A549 (cell line): ENCODE measurements around the gene ZFPM1. TPM values are rescaled to one million over a fixed set of nuclear protein-coding genes. Genes with fewer than 3 reads are reported as not detected.
"Not testable (repeated sequence)": the region's sequence is repeated elsewhere in the genome, so short reads cannot be mapped to it uniquely, and the experiment has no call there.

ENCODE experiments used
- ATAC-seq, 2 experiments: fragments of 200-7000 bp in 1 of 2; fragments of >200 bp in 1 of 2; cut with Nextera tagmentation in 1 of 2; cut with Tn5 transposase in 1 of 2; 3 replicates each; pipeline versions ENCODE4 v1.8.0 to v1.9.1; 2018 to 2020; ENCODE audit warnings: mild to moderate bottlenecking in 1 of 2, moderate library complexity in 1 of 2
- CTCF ChIA-PET: fragments of 300-600 bp; sonication (Branson Sonifier 250); formaldehyde crosslinking; extraction: SDS; loops from one replicate; lab custom pipeline; 2021; ENCODE audit warnings: antibody characterized with exemption, inconsistent platforms; lab: Yijun Ruan, JAX
- POLR2A ChIA-PET: fragments of 350-600 bp; formaldehyde crosslinking; extraction: SDS; loops from one replicate; lab custom pipeline; 2021; ENCODE audit warnings: antibody characterized with exemption, inconsistent platforms; lab: Yijun Ruan, JAX
- DNase-seq, 2 experiments: peaks; one replicate each; pipeline versions ENCODE4 v3.0.0 to v3.0.0-alpha.2; 2011 to 2016; ENCODE audit warnings: low read depth in 1 of 2, low spot score in 1 of 2
- FAIRE-seq: peaks from 2 replicates; lab custom pipeline; 2011; peaks lifted over from hg19 to GRCh38; lab: Jason Lieb, UNC
- H3K27ac ChIP-seq, 2 experiments: fragments of >200 bp; sonication (Bioruptor Twin); formaldehyde crosslinking; 3 replicates each; pipeline ENCODE4 v1.5.1; 2016 to 2017
- H3K4me1 ChIP-seq: fragments of >200 bp; sonication (Bioruptor Twin); formaldehyde crosslinking; 3 replicates; pipeline ENCODE4 v1.6.1; 2016
- H3K4me2 ChIP-seq: fragments of >200 bp; sonication (Bioruptor Twin); formaldehyde crosslinking; 3 replicates; pipeline ENCODE4 v1.6.1; 2016
- H3K4me3 ChIP-seq: fragments of >200 bp; sonication (Bioruptor Twin); formaldehyde crosslinking; 3 replicates; pipeline ENCODE4 v1.5.1; 2016
- H3K9me3 ChIP-seq: fragments of >200 bp; sonication (Bioruptor Twin); formaldehyde crosslinking; 3 replicates; pipeline ENCODE4 v1.6.1; 2016
- ATOH8 ChIP-seq: fragments of 250-450 bp; sonication (Bioruptor Pico); IDR thresholded peaks from 2 replicates; pipeline ENCODE4 v1.5.0; 2020; ENCODE audit warnings: low read depth, mild to moderate bottlenecking, moderate library complexity
- CHD4 ChIP-seq: fragments of 200-600 bp; sonication (generic); IDR thresholded peaks from 2 replicates; pipeline ENCODE4 v1.6.1; 2016; ENCODE audit warnings: antibody characterized with exemption, mild to moderate bottlenecking, borderline replicate concordance
- E2F6 ChIP-seq: IDR thresholded peaks from 2 replicates; pipeline ENCODE4 v1.6.1; 2012; ENCODE audit warnings: low read depth, borderline replicate concordance
- EHF ChIP-seq: fragments of 250-450 bp; sonication (Bioruptor Pico); IDR thresholded peaks from 2 replicates; pipeline ENCODE4 v1.5.0; 2020; ENCODE audit warnings: mild to moderate bottlenecking
- EHMT2 ChIP-seq: fragments of 200-600 bp; sonication (generic); IDR thresholded peaks from 2 replicates; pipeline ENCODE4 v1.6.1; 2016; ENCODE audit warnings: antibody characterized with exemption, low read depth, mild to moderate bottlenecking, moderate library complexity
- ELK1 ChIP-seq: fragments of 150-350 bp; IDR thresholded peaks from 2 replicates; pipeline ENCODE4 v1.6.1; 2014; ENCODE audit warnings: low read depth, mild to moderate bottlenecking, low read length
- FOSB ChIP-seq: fragments of 250-450 bp; sonication (Bioruptor Pico); IDR thresholded peaks from 2 replicates; pipeline ENCODE4 v1.5.0; 2020; ENCODE audit warnings: mild to moderate bottlenecking, moderate library complexity
- FOSL2 ChIP-seq, 2 experiments: fragments of 450-650 bp in 1 of 2; fragments of >200 bp in 1 of 2; sonication (Bioruptor Twin) in 1 of 2; formaldehyde crosslinking; IDR thresholded peaks; 2 replicates each; pipeline versions ENCODE4 v1.5.0 to v1.6.1; 2016 to 2020; ENCODE audit warnings: mild to moderate bottlenecking in 1 of 2, moderate library complexity in 1 of 2
- FOXS1 ChIP-seq: fragments of 250-450 bp; sonication (Bioruptor Pico); IDR thresholded peaks from 2 replicates; pipeline ENCODE4 v1.5.0; 2020; ENCODE audit warnings: mild to moderate bottlenecking, moderate library complexity
- HEYL ChIP-seq: fragments of 250-450 bp; sonication (Bioruptor Pico); IDR thresholded peaks from 2 replicates; pipeline ENCODE4 v1.8.0; 2021; ENCODE audit warnings: mild to moderate bottlenecking, moderate library complexity
- HOXA7 ChIP-seq: fragments of 250-450 bp; sonication (Bioruptor Pico); IDR thresholded peaks from 2 replicates; pipeline ENCODE4 v1.5.0; 2020; ENCODE audit warnings: mild to moderate bottlenecking, moderate library complexity
- MAFK ChIP-seq: fragments of 450-650 bp; IDR thresholded peaks from 2 replicates; pipeline ENCODE4 v1.6.1; 2014; ENCODE audit not compliant: partially characterized antibody
- NFE2L2 ChIP-seq: fragments of 150-350 bp; conservative IDR thresholded peaks from 2 replicates; pipeline ENCODE4 v1.6.1; 2014; ENCODE audit warnings: low read length
- NPAS2 ChIP-seq: fragments of 250-450 bp; sonication (Bioruptor Pico); IDR thresholded peaks from 2 replicates; pipeline ENCODE4 v1.8.0; 2022; ENCODE audit warnings: mild to moderate bottlenecking, moderate library complexity, borderline replicate concordance
- NR3C1 ChIP-seq: fragments of >200 bp; sonication (Bioruptor Twin); formaldehyde crosslinking; IDR thresholded peaks from 3 replicates; pipeline ENCODE4 v1.6.1; 2017
- PBX3 ChIP-seq: IDR thresholded peaks from 2 replicates; pipeline ENCODE4 v1.6.1; 2012
- PHF8 ChIP-seq: fragments of 200-600 bp; sonication (generic); IDR thresholded peaks from 2 replicates; pipeline ENCODE4 v1.6.1; 2016; ENCODE audit warnings: low read depth, mild to moderate bottlenecking, antibody characterized with exemption, moderate library complexity, borderline replicate concordance
- POLR2A ChIP-seq: IDR thresholded peaks from 2 replicates; pipeline ENCODE4 v1.6.1; 2012; ENCODE audit warnings: mild to moderate bottlenecking, low read length
- POLR2AphosphoS2 ChIP-seq: conservative IDR thresholded peaks from 2 replicates; pipeline ENCODE4 v1.6.1; 2012; ENCODE audit warnings: low read length, improper control_type of control experiment, inconsistent platforms
- RFX5 ChIP-seq: fragments of 450-650 bp; IDR thresholded peaks from 2 replicates; pipeline ENCODE4 v1.7.1; 2014; ENCODE audit warnings: antibody characterized with exemption, mild to moderate bottlenecking, moderate library complexity
- SMC3 ChIP-seq: fragments of >200 bp; sonication (Bioruptor Twin); formaldehyde crosslinking; IDR thresholded peaks from 3 replicates; pipeline ENCODE4 v1.6.1; 2018; ENCODE audit warnings: inconsistent platforms
- TP53 ChIP-seq: fragments of 250-450 bp; sonication (Bioruptor Pico); IDR thresholded peaks from 2 replicates; pipeline ENCODE4 v1.5.0; 2021; ENCODE audit warnings: mild to moderate bottlenecking, moderate library complexity
- ZC3H11A ChIP-seq: fragments of 450-650 bp; IDR thresholded peaks from 2 replicates; pipeline ENCODE4 v1.6.1; 2014; ENCODE audit warnings: antibody characterized with exemption, mild to moderate bottlenecking
- ZNF302 ChIP-seq: fragments of 250-450 bp; sonication (Bioruptor Pico); IDR thresholded peaks from 2 replicates; pipeline ENCODE4 v1.9.0; 2021; ENCODE audit warnings: inconsistent platforms, mild to moderate bottlenecking, moderate library complexity
- WGBS: methylation state at CpG from one replicate; pipeline ENCODE4 v1.1.6; 2017; ENCODE audit errors: missing lambda C conversion rate; 5-methylcytosine and 5-hydroxymethylcytosine counted together
- polyA plus RNA-seq, 4 experiments: library from polyadenylated mRNA; depleted of rRNA in 3 of 4; stranded (reverse); fragments of >200 nt; fragmentation: RNase III in 1 of 4; extraction: RNeasy Plus Mini Kit Qiagen cat#74134 plus additional on column Dnase treatment in 1 of 4; gene quantifications; 2 replicates in 3 of 4; 3 replicates in 1 of 4; pipeline ENCODE4 v1.2.3, GENCODE V29; 2011 to 2017

The ZFPM1 gene
- polyA plus RNA-seq, 2 of the 4 experiments (the other 2 are of a cell fraction): 0.36 to 2.5 TPM

- WGBS: 88% methylated on average over 17 of the region's 24 CpGs
- ATAC-seq, H3K4me3 ChIP-seq, DNase-seq, FAIRE-seq, POLR2A ChIA-PET, H3K27ac ChIP-seq, H3K9me3 ChIP-seq, H3K4me2 ChIP-seq: not testable (repeated sequence)
- H3K4me1 ChIP-seq: peaks cover 15% of the 10 kb centered on the region; the same call in 2 of the 3 replicates
- CTCF ChIA-PET: interaction anchor here (2.4 kb wide), 1 partner anchor 34 kb away, joined by 6 read pairs; no protein-coding TSS in a partner anchor
Observed at GRCh38 chr16:88470696-88471095, 17.6 kb downstream of the ZFPM1 start.

GRCh38 chr16:88471115-88471514 is 18.0 kb downstream of the ZFPM1 start:
- no peak for TF ChIP-seq E2F6
- TF ChIP-seq MAFK: no peak
- TF ChIP-seq EHMT2: no peak
- TF ChIP-seq POLR2A: no peak
- TF ChIP-seq ELK1: no peak
- no peak for TF ChIP-seq SMC3
- TF ChIP-seq NFE2L2: no peak
- TF ChIP-seq EHF: no peak
- no peak for TF ChIP-seq HEYL (CRISPR knock-in tag)
- TF ChIP-seq FOSL2 (IDR thresholded peaks at IDR 0.05): no peak
- TF ChIP-seq FOSL2 (CRISPR knock-in tag; IDR thresholded peaks at IDR 0.05): no peak
- no peak for TF ChIP-seq PBX3
- WGBS: 96% methylated on average over 12 of the region's 17 CpGs
- no peak overlapping the region for H3K27ac ChIP-seq
- CTCF ChIA-PET: interaction anchor here (2.4 kb wide), 1 partner anchor 33 kb away, joined by 6 read pairs; no protein-coding TSS in a partner anchor
- DNase-seq: no peak
- POLR2A ChIA-PET: no interaction called here
- ATAC-seq: no peak
- FAIRE-seq: no peak
- peaks cover 14% of the 10 kb centered on the region; the same call in 2 of the 3 replicates for H3K4me1 ChIP-seq
- H3K9me3 ChIP-seq: no peaks in the 10 kb centered on the region
- H3K4me3 ChIP-seq: no peak overlapping the region
- H3K4me2 ChIP-seq: no peak overlapping the region

- DNase-seq (no peak), FAIRE-seq (no peak), ATAC-seq (0 out of 6 replicates have a peak, but pooled peaks of 1 of the 2 experiments have one; percentile 8)
- H3K4me2 ChIP-seq: no peak overlapping the region
- peaks cover 10% of the 10 kb centered on the region; the same call in 2 of the 3 replicates for H3K4me1 ChIP-seq
- H3K4me3 ChIP-seq: no peak overlapping the region
- ChIA-PET POLR2A (no interaction called here), CTCF (interaction anchor here (2.4 kb wide), 1 partner anchor 33 kb away, joined by 6 read pairs; no protein-coding TSS in a partner anchor)
- no peak overlapping the region for H3K27ac ChIP-seq
- WGBS: 88% methylated on average over 7 of the region's 16 CpGs
- no peaks in the 10 kb centered on the region for H3K9me3 ChIP-seq
- TF ChIP-seq ZNF302 (CRISPR knock-in tag): no peak
- no peak for TF ChIP-seq ATOH8
- TF ChIP-seq EHMT2: no peak
- no peak for TF ChIP-seq FOSB (CRISPR knock-in tag)
- TF ChIP-seq NR3C1: no peak
- TF ChIP-seq TP53 (CRISPR knock-in tag): no peak
- TF ChIP-seq POLR2AphosphoS2: no peak
- no peak for TF ChIP-seq NPAS2 (CRISPR knock-in tag)
- no peak for TF ChIP-seq FOXS1
- TF ChIP-seq RFX5: no peak
- TF ChIP-seq ZC3H11A: no peak
- no peak for TF ChIP-seq FOSL2 (IDR thresholded peaks at IDR 0.05)
- no peak for TF ChIP-seq FOSL2 (CRISPR knock-in tag; IDR thresholded peaks at IDR 0.05)
- no peak for TF ChIP-seq HOXA7 (CRISPR knock-in tag)
- no peak for TF ChIP-seq CHD4
- no peak for TF ChIP-seq HEYL (CRISPR knock-in tag)
- no peak for TF ChIP-seq PHF8
Observed at GRCh38 chr16:88471575-88471974, 18.5 kb downstream of the ZFPM1 start.
